GM04503 (cell line): ENCODE data around the gene CCDC8.
A peak's percentile ranks its signal among the peaks of the same experiment; 100 is the strongest.
"Not testable (repeated sequence)": the region's sequence is repeated elsewhere in the genome, so short reads cannot be mapped to it uniquely, and the experiment has no call there.

Experiments used
- DNase-seq: peaks from one replicate; pipeline ENCODE4 v3.0.0-alpha.2; 2012; ENCODE audit warnings: low read depth

CCDC8 gene

GRCh38 chr19:46380690-46381089 lies 32.7 kb downstream of the CCDC8 start:
- DNase-seq, result no peak

GRCh38 chr19:46378268-46378667 lies 35.1 kb downstream of the CCDC8 start:
- peak; percentile 80 for DNase-seq

GRCh38 chr19:46376241-46377153 lies 36.9 kb downstream of the CCDC8 start:
- no peak for DNase-seq

GRCh38 chr19:46375476-46376067 lies 37.8 kb downstream of the CCDC8 start:
- DNase-seq, result not testable (repeated sequence)

- no peak for DNase-seq
Measured at GRCh38 chr19:46374536-46375475, 38.6 kb downstream of the CCDC8 start.

- DNase-seq, result no peak
Measured at GRCh38 chr19:46373491-46374359, 39.6 kb downstream of the CCDC8 start.

GRCh38 chr19:46372901-46373490 lies 40.4 kb downstream of the CCDC8 start:
- no peak for DNase-seq

- no peak for DNase-seq
Measured at GRCh38 chr19:46371371-46371901, 41.9 kb downstream of the CCDC8 start.

GRCh38 chr19:46369817-46370216 lies 43.5 kb downstream of the CCDC8 start:
- DNase-seq, result no peak

- DNase-seq, result no peak
Measured at GRCh38 chr19:46368116-46368515, 45.2 kb downstream of the CCDC8 start.

- DNase-seq, result no peak
Measured at GRCh38 chr19:46367426-46367825, 45.9 kb downstream of the CCDC8 start.

GRCh38 chr19:46366620-46367292 lies 46.6 kb downstream of the CCDC8 start:
- no peak for DNase-seq

GRCh38 chr19:46365561-46365960 lies 47.8 kb downstream of the CCDC8 start:
- no peak for DNase-seq

GRCh38 chr19:46364359-46364758 lies 49.0 kb downstream of the CCDC8 start:
- DNase-seq, result no peak

GRCh38 chr19:46361915-46362314 lies 51.4 kb downstream of the CCDC8 start:
- no peak for DNase-seq
